ENCODE measurements around the gene GBGT1.

GBGT1 gene

GRCh38 chr9:133164191-133164590 is 477 bp upstream of the GBGT1 start:
- no peak for TF ChIP-seq CTCF (IDR thresholded peaks at IDR 0.05; ENCODE audit: low read depth, low read length)
- no peak for DNase-seq
- no peak overlapping the region for H3K4me3 ChIP-seq (ENCODE audit: low read depth, low read length)
- no peaks in the 10 kb centered on the region for H3K27me3 ChIP-seq (ENCODE audit: insufficient read depth, low read depth, severe bottlenecking)
- H3K9me3 ChIP-seq (ENCODE audit: severe bottlenecking) = no peaks in the 10 kb centered on the region
- H3K36me3 ChIP-seq = no peaks in the 10 kb centered on the region
- H3K27ac ChIP-seq = no peak overlapping the region

GRCh38 chr9:133162861-133163503 is 732 bp downstream of the GBGT1 start:
- no peak for DNase-seq
- Histone ChIP-seq H3K27ac (no peak overlapping the region), H3K9me3 (ENCODE audit: severe bottlenecking) (no peaks in the 10 kb centered on the region), H3K36me3 (no peaks in the 10 kb centered on the region), H3K27me3 (ENCODE audit: insufficient read depth, low read depth, severe bottlenecking) (no peaks in the 10 kb centered on the region), H3K4me3 (ENCODE audit: low read depth, low read length) (no peak overlapping the region)
- no peak for TF ChIP-seq CTCF (IDR thresholded peaks at IDR 0.05; ENCODE audit: low read depth, low read length)

DNA sequence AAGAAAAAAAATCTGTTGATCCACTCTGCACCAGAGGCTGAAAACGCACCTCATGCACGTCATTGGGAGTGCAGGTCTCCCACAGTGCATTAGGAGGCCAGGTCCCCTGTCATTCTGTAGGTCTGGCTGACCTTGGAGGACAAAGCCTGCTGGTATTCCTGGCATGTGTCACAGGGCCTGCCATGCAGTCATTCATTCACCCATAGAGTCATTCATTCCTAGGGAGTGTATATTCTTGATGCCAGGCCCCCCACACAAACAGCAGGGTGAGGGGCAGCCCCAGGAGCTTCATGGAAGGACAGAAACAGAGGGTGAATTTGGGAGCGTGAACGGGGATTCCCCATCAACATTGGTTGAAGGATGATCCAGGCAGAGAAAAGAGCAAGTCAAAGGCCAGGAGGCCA is 2.2 kb downstream of the GBGT1 start:
- no peaks in the 10 kb centered on the region for H3K36me3 ChIP-seq
- no peaks in the 10 kb centered on the region for H3K9me3 ChIP-seq (ENCODE audit: severe bottlenecking)
- no peak for DNase-seq
- no peak overlapping the region for H3K27ac ChIP-seq
- TF ChIP-seq CTCF (IDR thresholded peaks at IDR 0.05; ENCODE audit: low read depth, low read length) = no peak
- no peak overlapping the region for H3K4me3 ChIP-seq (ENCODE audit: low read depth, low read length)
- H3K27me3 ChIP-seq (ENCODE audit: insufficient read depth, low read depth, severe bottlenecking) = no peaks in the 10 kb centered on the region

- Histone ChIP-seq H3K9me3 (ENCODE audit: severe bottlenecking) (no peaks in the 10 kb centered on the region), H3K4me3 (ENCODE audit: low read depth, low read length) (no peak overlapping the region), H3K36me3 (no peaks in the 10 kb centered on the region), H3K27me3 (ENCODE audit: insufficient read depth, low read depth, severe bottlenecking) (no peaks in the 10 kb centered on the region), H3K27ac (no peak overlapping the region)
- peak; percentile 54 for DNase-seq
- TF ChIP-seq CTCF (IDR thresholded peaks at IDR 0.05; ENCODE audit: low read depth, low read length) = peak; percentile 85
Observed at GRCh38 chr9:133160742-133161546, 2.8 kb downstream of the GBGT1 start.

DNA sequence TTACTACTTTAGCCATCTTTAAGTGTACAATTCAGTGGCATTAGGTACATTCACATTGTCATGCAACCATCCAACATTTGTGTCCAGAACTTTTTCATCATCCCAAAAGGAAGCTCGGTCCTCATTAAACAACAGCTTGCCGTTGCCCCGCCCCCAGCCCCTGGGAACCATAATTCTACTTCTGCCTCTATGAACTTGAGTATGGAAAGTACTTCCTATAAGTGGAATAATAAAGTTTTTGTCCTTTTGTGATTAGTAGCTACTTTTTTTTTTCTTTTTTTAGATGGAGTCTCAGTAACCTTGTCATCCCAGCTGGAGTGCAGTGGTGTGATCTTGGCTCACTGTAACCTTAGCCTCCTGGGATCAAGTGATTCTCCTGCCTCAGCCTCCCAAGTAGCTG is 5.0 kb downstream of the GBGT1 start:
- no peaks in the 10 kb centered on the region for H3K36me3 ChIP-seq
- no peak overlapping the region for H3K4me3 ChIP-seq (ENCODE audit: low read depth, low read length)
- H3K9me3 ChIP-seq (ENCODE audit: severe bottlenecking) = no peaks in the 10 kb centered on the region
- H3K27me3 ChIP-seq (ENCODE audit: insufficient read depth, low read depth, severe bottlenecking) = no peaks in the 10 kb centered on the region
- no peak for DNase-seq
- TF ChIP-seq CTCF (IDR thresholded peaks at IDR 0.05; ENCODE audit: low read depth, low read length) = no peak
- H3K27ac ChIP-seq = no peak overlapping the region

All from WERI-Rb-1 (cell line).